Measurements from ENCODE around the gene MAPK9. TPM values are rescaled to one million over a fixed set of nuclear protein-coding genes. Genes with fewer than 3 reads are reported as not detected.

The MAPK9 gene
- total RNA-seq, 1 donor from 2014 or later = 34.4 TPM

DNA sequence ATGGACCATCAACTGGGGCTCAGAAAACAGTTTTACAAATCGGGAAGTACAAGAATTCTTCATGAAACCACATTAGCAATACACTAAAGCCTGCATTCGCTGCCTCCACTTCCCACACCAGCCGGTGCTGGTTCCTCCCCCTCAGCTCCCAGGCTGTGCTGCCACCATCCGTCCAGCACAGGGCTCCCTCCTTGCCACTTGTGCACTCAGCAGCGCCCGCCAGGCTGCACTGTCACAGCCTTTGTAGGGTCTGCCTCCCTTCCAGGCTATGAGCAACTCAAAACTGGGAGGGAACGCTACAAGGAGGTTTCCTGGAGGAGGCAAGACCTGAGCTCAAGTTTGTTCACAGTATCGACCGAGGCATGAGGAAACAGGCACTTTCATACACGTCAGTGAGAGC lies 7.7 kb downstream of the MAPK9 start:
- Mint-ChIP-seq H3K9me3 (peaks cover 7% of the 10 kb centered on the region), H3K27ac (no peak overlapping the region), H3K4me1 (ENCODE audit: unreplicated experiment) (peaks cover 18% of the 10 kb centered on the region), H3K36me3 (peaks cover 44% of the 10 kb centered on the region), H3K27me3 (no peaks in the 10 kb centered on the region), H3K4me3 (no peak overlapping the region)
- TF ChIP-seq, protein P1, sequence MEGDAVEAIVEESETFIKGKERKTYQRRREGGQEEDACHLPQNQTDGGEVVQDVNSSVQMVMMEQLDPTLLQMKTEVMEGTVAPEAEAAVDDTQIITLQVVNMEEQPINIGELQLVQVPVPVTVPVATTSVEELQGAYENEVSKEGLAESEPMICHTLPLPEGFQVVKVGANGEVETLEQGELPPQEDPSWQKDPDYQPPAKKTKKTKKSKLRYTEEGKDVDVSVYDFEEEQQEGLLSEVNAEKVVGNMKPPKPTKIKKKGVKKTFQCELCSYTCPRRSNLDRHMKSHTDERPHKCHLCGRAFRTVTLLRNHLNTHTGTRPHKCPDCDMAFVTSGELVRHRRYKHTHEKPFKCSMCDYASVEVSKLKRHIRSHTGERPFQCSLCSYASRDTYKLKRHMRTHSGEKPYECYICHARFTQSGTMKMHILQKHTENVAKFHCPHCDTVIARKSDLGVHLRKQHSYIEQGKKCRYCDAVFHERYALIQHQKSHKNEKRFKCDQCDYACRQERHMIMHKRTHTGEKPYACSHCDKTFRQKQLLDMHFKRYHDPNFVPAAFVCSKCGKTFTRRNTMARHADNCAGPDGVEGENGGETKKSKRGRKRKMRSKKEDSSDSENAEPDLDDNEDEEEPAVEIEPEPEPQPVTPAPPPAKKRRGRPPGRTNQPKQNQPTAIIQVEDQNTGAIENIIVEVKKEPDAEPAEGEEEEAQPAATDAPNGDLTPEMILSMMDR (conservative IDR thresholded peaks at IDR 0.05) = no peak
- DNase-seq (ENCODE audit: extremely low spot score, unreplicated experiment) = no peak

- no peak overlapping the region for H3K4me3 Mint-ChIP-seq
- DNase-seq (ENCODE audit: extremely low spot score, unreplicated experiment) = no peak
- no peak overlapping the region for H3K27ac Mint-ChIP-seq
- TF ChIP-seq, protein P1 (conservative IDR thresholded peaks at IDR 0.05) = no peak
- H3K36me3 Mint-ChIP-seq = peaks cover 50% of the 10 kb centered on the region
- no peaks in the 10 kb centered on the region for H3K27me3 Mint-ChIP-seq
- peaks cover 12% of the 10 kb centered on the region for H3K4me1 Mint-ChIP-seq (ENCODE audit: unreplicated experiment)
- H3K9me3 Mint-ChIP-seq = peaks cover 7% of the 10 kb centered on the region
Measured at GRCh38 chr5:180283026-180283615, 8.8 kb downstream of the MAPK9 start.

DNA sequence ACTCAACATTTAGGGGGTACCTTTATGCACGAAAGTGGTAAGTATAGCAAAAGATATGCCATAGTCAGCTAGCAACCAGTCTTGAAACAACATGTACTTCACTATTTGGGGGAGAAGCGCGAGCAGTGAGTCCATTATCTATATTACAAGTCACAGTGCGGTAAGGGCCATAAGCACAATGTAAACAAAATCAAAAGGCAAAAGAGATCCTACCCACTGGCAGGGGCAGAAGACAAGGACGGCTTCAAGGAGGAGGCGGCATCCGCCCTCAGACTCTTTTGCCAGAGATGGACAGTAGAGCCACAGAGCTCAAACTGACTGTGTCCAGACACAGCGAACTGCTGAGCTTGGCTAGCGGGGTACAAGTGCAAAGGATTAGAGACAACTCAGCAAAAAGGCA lies 9.6 kb downstream of the MAPK9 start:
- TF ChIP-seq, protein P1 (conservative IDR thresholded peaks at IDR 0.05) = no peak
- H3K4me1 Mint-ChIP-seq (ENCODE audit: unreplicated experiment) = peaks cover 4% of the 10 kb centered on the region
- peak overlapping the region; percentile 53 for H3K27ac Mint-ChIP-seq
- H3K9me3 Mint-ChIP-seq = peaks cover 9% of the 10 kb centered on the region
- no peak overlapping the region for H3K4me3 Mint-ChIP-seq
- DNase-seq (ENCODE audit: extremely low spot score, unreplicated experiment) = no peak
- H3K36me3 Mint-ChIP-seq = peaks cover 59% of the 10 kb centered on the region
- H3K27me3 Mint-ChIP-seq = no peaks in the 10 kb centered on the region

- DNase-seq (ENCODE audit: extremely low spot score, unreplicated experiment) = no peak
- Mint-ChIP-seq H3K4me3 (no peak overlapping the region), H3K27me3 (no peaks in the 10 kb centered on the region), H3K9me3 (peaks cover 14% of the 10 kb centered on the region), H3K36me3 (peaks cover 59% of the 10 kb centered on the region), H3K4me1 (ENCODE audit: unreplicated experiment) (peaks cover 4% of the 10 kb centered on the region), H3K27ac (peak overlapping the region; percentile 53)
- TF ChIP-seq, protein P1 (conservative IDR thresholded peaks at IDR 0.05) = no peak
Measured at GRCh38 chr5:180281706-180282105, 10.2 kb downstream of the MAPK9 start.

- DNase-seq (ENCODE audit: extremely low spot score, unreplicated experiment) = no peak
- Mint-ChIP-seq H3K27ac (no peak overlapping the region), H3K4me1 (ENCODE audit: unreplicated experiment) (no peaks in the 10 kb centered on the region), H3K36me3 (peaks cover 63% of the 10 kb centered on the region), H3K4me3 (no peak overlapping the region), H3K9me3 (peaks cover 32% of the 10 kb centered on the region), H3K27me3 (no peaks in the 10 kb centered on the region)
- TF ChIP-seq, protein P1 (conservative IDR thresholded peaks at IDR 0.05) = no peak
Measured at GRCh38 chr5:180274695-180275094, 17.2 kb downstream of the MAPK9 start.

All from type B pancreatic cell (in vitro differentiated cells).